Measurements from ENCODE around the gene FAM3B. TPM values are rescaled to one million over a fixed set of nuclear protein-coding genes. Genes with fewer than 3 reads are reported as not detected.

Gene FAM3B
- total and polyA plus RNA-seq, 8 donors, result 7.9 to 31.9 (median 13.0) TPM

DNA sequence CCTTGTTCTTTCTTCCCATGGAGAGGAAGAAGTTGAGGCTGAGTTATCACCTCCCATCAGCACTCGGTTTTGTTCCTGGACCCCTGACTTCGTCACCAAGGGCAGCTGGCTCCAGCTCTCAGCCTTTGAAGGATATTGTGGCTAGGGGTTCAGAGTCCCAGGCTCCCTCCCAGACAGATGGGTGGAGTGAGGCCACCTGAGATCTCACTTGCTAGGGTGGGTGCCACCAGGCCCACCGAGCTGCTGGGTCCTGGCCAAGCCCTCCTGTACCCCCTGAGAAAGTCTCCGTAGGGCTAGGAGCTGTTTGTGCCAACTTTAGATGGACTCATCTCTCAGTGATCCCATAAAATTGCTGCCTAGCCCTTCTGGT, 52.1 kb downstream of the FAM3B start:
- peak overlapping the region in 1 of 2 donors; percentile 30 for H3K4me3 ChIP-seq
- TF ChIP-seq, protein P1, sequence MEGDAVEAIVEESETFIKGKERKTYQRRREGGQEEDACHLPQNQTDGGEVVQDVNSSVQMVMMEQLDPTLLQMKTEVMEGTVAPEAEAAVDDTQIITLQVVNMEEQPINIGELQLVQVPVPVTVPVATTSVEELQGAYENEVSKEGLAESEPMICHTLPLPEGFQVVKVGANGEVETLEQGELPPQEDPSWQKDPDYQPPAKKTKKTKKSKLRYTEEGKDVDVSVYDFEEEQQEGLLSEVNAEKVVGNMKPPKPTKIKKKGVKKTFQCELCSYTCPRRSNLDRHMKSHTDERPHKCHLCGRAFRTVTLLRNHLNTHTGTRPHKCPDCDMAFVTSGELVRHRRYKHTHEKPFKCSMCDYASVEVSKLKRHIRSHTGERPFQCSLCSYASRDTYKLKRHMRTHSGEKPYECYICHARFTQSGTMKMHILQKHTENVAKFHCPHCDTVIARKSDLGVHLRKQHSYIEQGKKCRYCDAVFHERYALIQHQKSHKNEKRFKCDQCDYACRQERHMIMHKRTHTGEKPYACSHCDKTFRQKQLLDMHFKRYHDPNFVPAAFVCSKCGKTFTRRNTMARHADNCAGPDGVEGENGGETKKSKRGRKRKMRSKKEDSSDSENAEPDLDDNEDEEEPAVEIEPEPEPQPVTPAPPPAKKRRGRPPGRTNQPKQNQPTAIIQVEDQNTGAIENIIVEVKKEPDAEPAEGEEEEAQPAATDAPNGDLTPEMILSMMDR (IDR thresholded peaks at IDR 0.05), result no peak
- peak overlapping the region in 1 of 2 donors; percentile 54 for H3K27ac ChIP-seq
- H3K27me3 ChIP-seq, result peaks cover 0 to 9% of the 10 kb centered on the region in 2 donors
- no peaks in the 10 kb centered on the region for H3K9me3 ChIP-seq
- peaks cover 0 to 12% of the 10 kb centered on the region in 2 donors for H3K36me3 ChIP-seq
- ATAC-seq (no peak), DNase-seq (no peak)
- peaks cover 6 to 62% of the 10 kb centered on the region in 2 donors for H3K4me1 ChIP-seq
- intact Hi-C loops (cut with DNase I), result no loop called here

DNA sequence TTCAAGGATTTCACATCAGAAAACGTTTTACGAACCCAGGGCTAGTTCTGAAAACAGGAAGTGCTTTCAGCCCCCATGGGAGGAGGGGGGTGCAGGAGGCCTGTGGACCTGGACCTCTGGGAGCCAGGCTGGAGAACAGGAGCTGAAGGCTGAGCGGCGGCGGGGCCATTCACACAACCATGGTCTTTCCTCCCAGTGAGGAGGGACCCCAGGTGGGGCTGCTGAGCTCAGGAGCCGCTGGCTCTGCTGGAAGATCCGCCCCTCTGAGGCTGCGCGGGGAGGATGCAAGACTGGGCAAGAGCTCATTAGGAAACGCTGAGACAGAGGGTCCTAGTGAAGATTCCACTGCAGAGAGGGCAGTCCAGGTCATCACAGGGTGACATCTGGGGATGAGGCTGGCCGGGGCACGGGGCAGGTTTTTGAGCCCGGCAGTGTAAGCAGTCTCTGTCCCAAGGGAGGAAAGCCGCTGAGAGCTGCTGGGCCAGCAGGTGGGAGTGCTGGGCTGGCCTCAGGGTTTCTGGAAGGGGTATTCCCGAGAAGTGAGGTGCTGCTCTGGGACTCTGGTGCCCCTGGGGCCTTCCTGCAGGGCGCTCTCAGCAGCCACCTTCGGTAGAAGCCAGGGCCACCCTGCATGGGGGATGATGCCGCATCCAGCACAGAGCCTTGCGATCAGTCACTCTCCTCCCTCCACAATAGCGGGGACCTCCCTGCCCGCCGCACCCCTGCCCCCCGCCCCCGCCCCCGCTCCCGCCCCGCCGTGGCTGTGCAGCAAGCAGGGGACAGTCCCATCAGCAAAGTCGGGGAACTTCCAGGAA, 52.7 kb downstream of the FAM3B start:
- TF ChIP-seq, protein P1 (IDR thresholded peaks at IDR 0.05), result no peak
- intact Hi-C loops (cut with DNase I), result no loop called here
- Histone ChIP-seq H3K27me3 (peaks cover 0 to 9% of the 10 kb centered on the region in 2 donors), H3K4me1 (peaks cover 6 to 56% of the 10 kb centered on the region in 2 donors), H3K27ac (peak overlapping the region in 1 of 2 donors; percentile 54), H3K9me3 (no peaks in the 10 kb centered on the region), H3K36me3 (peaks cover 0 to 16% of the 10 kb centered on the region in 2 donors), H3K4me3 (peak overlapping the region; percentile 19 to 30)
- ATAC-seq, result peak; percentile 62
- DNase-seq, result no peak

DNA sequence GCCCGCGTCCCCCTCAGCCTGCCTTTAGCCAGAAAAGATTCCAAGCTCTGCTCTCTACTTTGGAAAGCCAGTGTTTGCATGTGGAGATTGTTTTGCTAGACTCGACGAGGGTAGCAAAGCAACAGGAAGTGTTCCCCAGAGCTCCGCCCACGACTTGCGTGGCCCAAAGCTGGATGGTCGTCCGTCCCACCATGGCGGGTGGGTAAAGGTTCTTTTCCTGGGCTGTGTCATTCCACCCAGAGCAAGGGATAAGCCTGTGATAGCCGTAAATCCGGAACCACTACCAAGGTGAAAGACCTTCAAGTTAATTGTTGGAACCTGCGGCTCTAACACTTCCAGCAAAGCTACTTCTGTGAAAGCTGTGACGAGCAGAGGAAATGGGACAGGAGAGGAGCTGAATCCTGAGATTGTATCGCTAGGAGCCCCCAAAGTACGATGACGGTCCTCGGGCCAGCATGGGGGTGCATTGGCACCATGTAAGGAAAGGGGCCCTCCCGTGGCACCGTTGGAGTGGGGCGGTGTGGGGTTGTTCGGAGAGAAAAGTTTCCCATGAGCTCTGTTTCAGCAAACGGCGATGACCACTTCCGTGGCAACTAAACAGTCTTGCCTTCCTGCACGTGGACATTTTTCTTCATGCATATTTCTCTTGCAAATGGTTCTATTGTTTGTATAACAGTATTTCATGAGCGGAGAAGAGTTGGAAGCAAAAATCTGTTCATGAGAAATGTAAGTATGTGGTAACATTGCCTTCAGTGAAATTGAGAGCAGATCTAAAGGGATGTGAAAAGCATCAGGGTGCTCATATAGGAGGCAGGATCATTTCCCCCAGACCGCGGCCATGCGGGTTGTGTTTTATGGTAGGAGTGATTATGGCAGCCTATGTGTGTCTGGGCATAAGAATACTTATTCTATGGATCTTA, 53.6 kb downstream of the FAM3B start:
- H3K9me3 ChIP-seq, result no peaks in the 10 kb centered on the region
- TF ChIP-seq, protein P1 (IDR thresholded peaks at IDR 0.05), result no peak
- H3K36me3 ChIP-seq, result peaks cover 0 to 17% of the 10 kb centered on the region in 2 donors
- H3K4me1 ChIP-seq, result peaks cover 6 to 50% of the 10 kb centered on the region in 2 donors
- intact Hi-C loops (cut with DNase I), result no loop called here
- H3K4me3 ChIP-seq, result peak overlapping the region; percentile 19 to 30
- H3K27me3 ChIP-seq, result peaks cover 0 to 9% of the 10 kb centered on the region in 2 donors
- DNase-seq (no peak), ATAC-seq (peak; percentile 19)
- H3K27ac ChIP-seq, result peak overlapping the region in 1 of 2 donors; percentile 54

DNA sequence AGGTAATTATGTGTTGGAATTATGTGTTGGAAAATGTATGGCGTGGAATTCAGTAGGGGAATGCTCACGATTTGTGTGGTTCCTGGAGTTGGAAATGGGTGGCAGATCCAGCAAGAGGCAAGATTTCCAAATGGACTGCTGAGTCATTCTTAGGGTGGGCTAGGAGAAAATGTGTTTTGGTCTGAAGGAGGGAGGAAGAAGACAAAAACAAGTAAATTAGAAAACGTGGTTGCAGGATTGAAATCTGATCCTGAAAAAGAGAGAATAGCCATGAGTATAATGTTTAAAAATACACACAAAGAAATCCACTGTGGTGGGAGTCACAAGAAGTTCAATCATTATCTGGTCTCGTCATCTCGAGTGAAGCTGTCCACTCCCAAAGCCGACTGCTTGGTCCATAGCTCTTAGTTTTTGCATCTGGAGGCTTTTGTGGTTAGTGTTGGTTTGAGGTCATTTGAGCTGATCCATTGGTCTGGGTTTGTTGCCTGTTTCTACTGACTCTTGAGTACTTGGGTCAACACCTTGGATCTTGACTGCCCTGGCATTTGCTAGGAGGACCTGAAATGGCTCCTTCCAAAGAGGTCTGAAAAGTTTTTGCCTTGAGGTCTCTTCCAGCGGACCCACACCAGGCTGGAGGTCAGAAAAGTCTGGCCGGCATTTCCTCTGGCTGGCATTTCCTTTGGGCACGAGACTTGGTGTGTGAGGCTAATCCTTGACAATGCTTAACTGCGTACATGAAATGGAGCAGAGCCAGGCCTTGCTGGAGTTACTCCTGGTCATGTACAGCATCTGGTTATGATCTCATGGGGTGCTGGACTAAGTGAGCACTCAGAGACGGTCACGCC, 54.5 kb downstream of the FAM3B start:
- DNase-seq, result no peak
- peaks cover 0 to 17% of the 10 kb centered on the region in 2 donors for H3K36me3 ChIP-seq
- no peak for ATAC-seq
- intact Hi-C loops (cut with DNase I), result no loop called here
- H3K9me3 ChIP-seq, result no peaks in the 10 kb centered on the region
- no peak overlapping the region for H3K27ac ChIP-seq
- H3K27me3 ChIP-seq, result peaks cover 0 to 9% of the 10 kb centered on the region in 2 donors
- H3K4me3 ChIP-seq, result no peak overlapping the region
- H3K4me1 ChIP-seq, result peaks cover 6 to 41% of the 10 kb centered on the region in 2 donors
- TF ChIP-seq, protein P1 (IDR thresholded peaks at IDR 0.05), result no peak

Measured in left lung (tissue), 10 donors.